ENCODE data around the gene TMEM242. TPM values are rescaled to one million over a fixed set of nuclear protein-coding genes. Genes with fewer than 3 reads are reported as not detected.

Gene TMEM242
- total and polyA plus RNA-seq, 10 of the 15 experiments (the other 5 are each of a cell fraction or from before 2014, with no cell fraction given) = 2.8 to 9.8 (median 5.5) TPM

DNA sequence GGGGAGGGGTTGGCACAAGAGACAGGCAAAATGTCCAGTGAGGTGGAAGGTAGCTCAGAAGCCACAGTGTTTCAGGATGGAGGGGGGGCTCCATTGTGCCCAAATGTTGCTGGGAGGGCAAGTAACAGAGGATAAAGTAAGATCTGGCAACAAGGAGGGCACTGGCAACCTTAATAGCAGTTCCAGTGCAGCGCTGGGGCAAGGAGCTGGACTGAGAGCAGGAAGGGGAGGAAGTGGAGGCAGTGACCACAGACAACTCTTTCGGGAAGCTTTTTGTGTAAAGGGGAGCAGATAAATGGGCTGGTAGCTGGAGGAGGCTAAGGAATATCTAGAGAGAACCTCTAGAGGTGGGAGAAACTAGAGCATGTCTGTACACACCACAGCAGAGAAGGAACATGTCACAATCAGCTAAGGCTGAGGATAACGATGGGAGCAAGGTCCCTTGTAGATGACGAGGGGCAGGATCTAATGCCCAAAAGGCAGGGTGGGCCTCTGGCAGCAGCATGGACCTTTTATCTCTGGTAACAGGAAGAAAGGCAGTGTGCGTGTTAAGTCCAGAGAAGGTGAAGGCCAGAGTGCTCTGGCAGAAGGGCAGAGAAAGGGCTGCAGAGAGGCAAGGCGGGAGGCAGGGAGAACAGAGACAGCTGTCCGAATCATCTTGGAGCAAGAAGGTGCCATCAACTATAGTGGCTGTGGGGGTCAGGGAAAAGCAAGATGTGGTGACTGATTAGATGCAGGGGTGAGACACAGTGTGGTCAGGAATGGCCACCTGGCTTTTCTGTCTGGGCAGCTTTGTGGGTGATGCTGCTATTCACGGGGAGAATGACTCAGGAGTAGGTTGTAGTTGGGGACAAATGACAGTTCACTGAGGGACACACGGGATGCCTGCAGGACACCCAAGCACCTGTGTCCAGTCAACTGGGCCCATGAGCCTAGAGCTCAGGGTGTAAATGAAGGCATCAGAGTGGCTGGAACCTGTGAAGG lies 17.4 kb downstream of the TMEM242 start:
- no peaks in the 10 kb centered on the region; a peak in 1 of 4 replicates for H3K36me3 ChIP-seq (ENCODE audit: control insufficient read depth in 2 of 2, insufficient read depth in 2 of 2, low read length in 1 of 2)
- H3K4me2 ChIP-seq (ENCODE audit: control insufficient read depth, insufficient read depth) = no peak overlapping the region
- DNase-seq (ENCODE audit: low read depth, low spot score) (no peak), ATAC-seq (no peak), FAIRE-seq (no peak)
- CTCF ChIA-PET = interaction anchor here (0.6 kb wide), 1 partner anchor 213 kb away, joined by 3 read pairs; no protein-coding TSS in a partner anchor
- no peak overlapping the region for H3K9ac ChIP-seq (ENCODE audit: control insufficient read depth, insufficient read depth, low read length)
- intact Hi-C loops (cut with micrococcal nuclease; ENCODE audit: unreplicated experiment) = no loop called here
- no peaks in the 10 kb centered on the region for H4K20me1 ChIP-seq (ENCODE audit: control insufficient read depth, insufficient read depth)
- TF ChIP-seq WRNIP1 (IDR thresholded peaks at IDR 0.05; ENCODE audit: borderline replicate concordance, low read depth, low read length) (no peak), BACH1 (IDR thresholded peaks at IDR 0.05; ENCODE audit: borderline replicate concordance) (no peak), TCF12 (IDR thresholded peaks at IDR 0.05; ENCODE audit: low read depth, low read length) (no peak), NR2F1 (conservative IDR thresholded peaks at IDR 0.05) (no peak), SREBF1 (IDR thresholded peaks at IDR 0.05; ENCODE audit: low read length) (no peak), POU2F2 (IDR thresholded peaks at IDR 0.05; ENCODE audit: borderline replicate concordance, low read depth, low read length) (no peak), REST (IDR thresholded peaks at IDR 0.05; ENCODE audit: low read depth, low read length) (no peak), SREBF2 (IDR thresholded peaks at IDR 0.05; ENCODE audit: low read length) (no peak), HCFC1 (IDR thresholded peaks at IDR 0.05; ENCODE audit: low read length) (no peak), ZNF274 (IDR thresholded peaks at IDR 0.05; ENCODE audit: insufficient read depth, insufficient read length) (no peak), MTA2 (IDR thresholded peaks at IDR 0.05; ENCODE audit: low read depth) (no peak), ZNF622 (IDR thresholded peaks at IDR 0.05) (no peak)
- TF ChIP-seq, protein P1, sequence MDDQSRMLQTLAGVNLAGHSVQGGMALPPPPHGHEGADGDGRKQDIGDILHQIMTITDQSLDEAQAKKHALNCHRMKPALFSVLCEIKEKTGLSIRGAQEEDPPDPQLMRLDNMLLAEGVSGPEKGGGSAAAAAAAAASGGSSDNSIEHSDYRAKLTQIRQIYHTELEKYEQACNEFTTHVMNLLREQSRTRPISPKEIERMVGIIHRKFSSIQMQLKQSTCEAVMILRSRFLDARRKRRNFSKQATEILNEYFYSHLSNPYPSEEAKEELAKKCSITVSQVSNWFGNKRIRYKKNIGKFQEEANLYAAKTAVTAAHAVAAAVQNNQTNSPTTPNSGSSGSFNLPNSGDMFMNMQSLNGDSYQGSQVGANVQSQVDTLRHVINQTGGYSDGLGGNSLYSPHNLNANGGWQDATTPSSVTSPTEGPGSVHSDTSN (IDR thresholded peaks at IDR 0.05; ENCODE audit: insufficient replicate concordance, low read depth, low read length) = no peak
- TF ChIP-seq, protein P2, sequence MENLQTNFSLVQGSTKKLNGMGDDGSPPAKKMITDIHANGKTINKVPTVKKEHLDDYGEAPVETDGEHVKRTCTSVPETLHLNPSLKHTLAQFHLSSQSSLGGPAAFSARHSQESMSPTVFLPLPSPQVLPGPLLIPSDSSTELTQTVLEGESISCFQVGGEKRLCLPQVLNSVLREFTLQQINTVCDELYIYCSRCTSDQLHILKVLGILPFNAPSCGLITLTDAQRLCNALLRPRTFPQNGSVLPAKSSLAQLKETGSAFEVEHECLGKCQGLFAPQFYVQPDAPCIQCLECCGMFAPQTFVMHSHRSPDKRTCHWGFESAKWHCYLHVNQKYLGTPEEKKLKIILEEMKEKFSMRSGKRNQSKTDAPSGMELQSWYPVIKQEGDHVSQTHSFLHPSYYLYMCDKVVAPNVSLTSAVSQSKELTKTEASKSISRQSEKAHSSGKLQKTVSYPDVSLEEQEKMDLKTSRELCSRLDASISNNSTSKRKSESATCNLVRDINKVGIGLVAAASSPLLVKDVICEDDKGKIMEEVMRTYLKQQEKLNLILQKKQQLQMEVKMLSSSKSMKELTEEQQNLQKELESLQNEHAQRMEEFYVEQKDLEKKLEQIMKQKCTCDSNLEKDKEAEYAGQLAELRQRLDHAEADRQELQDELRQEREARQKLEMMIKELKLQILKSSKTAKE (IDR thresholded peaks at IDR 0.05; ENCODE audit: low read depth, poor library complexity, severe bottlenecking) = no peak
- no peaks in the 10 kb centered on the region for H3K79me2 ChIP-seq (ENCODE audit: control insufficient read depth, insufficient read depth, low read length)
- in situ Hi-C loops (cut with MboI) = no loop called here
- no peak overlapping the region for H3K4me3 ChIP-seq
- POLR2A ChIA-PET = no interaction called here
- BruUV-seq (replicated peaks) = no TSS peak
- SMC1A ChIA-PET (ENCODE audit: uncharacterized antibody, unreplicated experiment) = interaction anchor here (0.5 kb wide), 1 partner anchor 402 kb away, joined by 3 read pairs; no protein-coding TSS in a partner anchor
- H2AFZ ChIP-seq (ENCODE audit: control insufficient read depth, low read depth, low read length) = no peak overlapping the region
- 76% methylated on average over 9 of the region's 9 CpGs for WGBS (ENCODE audit: insufficient coverage, insufficient replicate concordance, low lambda C conversion rate, missing lambda C conversion rate)
- H3K27me3 ChIP-seq (replicated peaks in 1 of 2; ENCODE audit: control insufficient read depth in 2 of 2, insufficient read depth in 2 of 2, low read length in 1 of 2) = no peaks in the 10 kb centered on the region
- RAD21 ChIA-PET (ENCODE audit: unreplicated experiment) = interaction anchor here (0.8 kb wide), 1 partner anchor 571 kb away, joined by 3 read pairs; no protein-coding TSS in a partner anchor
- H3K27ac ChIP-seq (ENCODE audit: control insufficient read depth, insufficient read depth) = no peak overlapping the region
- H3K4me1 ChIP-seq (ENCODE audit: control insufficient read depth, insufficient read depth, low read length) = no peaks in the 10 kb centered on the region
- no peaks in the 10 kb centered on the region for H3K9me3 ChIP-seq (replicated peaks; ENCODE audit: control insufficient read depth, insufficient read depth, low read length)
